WTC11 (cell line): ENCODE data around the gene TSPYL2. TPM values are rescaled to one million over a fixed set of nuclear protein-coding genes. Genes with fewer than 3 reads are reported as not detected.

Source experiments
- ATAC-seq: fragments of 200-7000 bp; cut with Tn5 transposase; 2 replicates; pipeline ENCODE4 v1.10.0; 2021; ENCODE audit warnings: mild to moderate bottlenecking, moderate library complexity
- CTCF ChIA-PET: fragments of 300-600 bp; sonication (Branson Sonifier 250); formaldehyde crosslinking; loops from one replicate; lab custom pipeline; 2021; ENCODE audit warnings: antibody characterized with exemption; lab: Charles Lee
- POLR2A ChIA-PET: fragments of 350-600 bp; sonication (Branson Sonifier 250); formaldehyde crosslinking; loops from one replicate; lab custom pipeline; 2021; ENCODE audit warnings: antibody characterized with exemption; lab: Charles Lee
- DNase-seq: peaks from one replicate; pipeline ENCODE4 v3.0.0; 2021; ENCODE audit warnings: low spot score
- H3K27ac Mint-ChIP-seq: 2 replicates; pipeline ENCODE4 v1.8.0; 2021; ENCODE audit warnings: mixed read lengths
- H3K27me3 Mint-ChIP-seq: 2 replicates; pipeline ENCODE4 v1.8.0; 2021; ENCODE audit warnings: low read depth, mild to moderate bottlenecking, moderate library complexity, mixed read lengths
- H3K36me3 Mint-ChIP-seq: 2 replicates; pipeline ENCODE4 v1.8.0; 2021; ENCODE audit warnings: mixed read lengths
- H3K4me1 Mint-ChIP-seq: 2 replicates; pipeline ENCODE4 v1.8.0; 2022; ENCODE audit warnings: mixed read lengths
- H3K4me3 Mint-ChIP-seq: 2 replicates; pipeline ENCODE4 v1.8.0; 2021; ENCODE audit warnings: mild to moderate bottlenecking, moderate library complexity, mixed read lengths
- H3K9me3 Mint-ChIP-seq: 2 replicates; pipeline ENCODE4 v1.8.0; 2021; ENCODE audit warnings: mixed read lengths
- ATF6 ChIP-seq: sonication (generic); formaldehyde crosslinking; IDR thresholded peaks from 2 replicates; pipeline ENCODE4 v1.8.1; 2023; ENCODE audit warnings: mild to moderate bottlenecking, missing genetic modification reagents
- CBFB ChIP-seq: sonication (generic); formaldehyde crosslinking; IDR thresholded peaks from 2 replicates; pipeline ENCODE4 v1.8.1; 2022; ENCODE audit warnings: mild to moderate bottlenecking, low read depth, missing genetic modification reagents
- ELF4 ChIP-seq: sonication (generic); formaldehyde crosslinking; IDR thresholded peaks from 2 replicates; pipeline ENCODE4 v1.8.1; 2022; ENCODE audit warnings: low read depth, mild to moderate bottlenecking, moderate library complexity, missing genetic modification reagents
- ESRRA ChIP-seq: sonication (generic); formaldehyde crosslinking; IDR thresholded peaks from 2 replicates; pipeline ENCODE4 v1.8.1; 2022; ENCODE audit warnings: mild to moderate bottlenecking, missing genetic modification reagents, borderline replicate concordance
- FOXJ3 ChIP-seq: sonication (generic); formaldehyde crosslinking; IDR thresholded peaks from 2 replicates; pipeline ENCODE4 v1.9.0; 2021; ENCODE audit warnings: missing genetic modification reagents, mild to moderate bottlenecking, borderline replicate concordance
- GRHL2 ChIP-seq: fragments of 250-450 bp; sonication (Bioruptor Pico); IDR thresholded peaks from 2 replicates; pipeline ENCODE4 v1.8.0; 2022; ENCODE audit warnings: mild to moderate bottlenecking, moderate library complexity; ENCODE audit not compliant: insufficient replicate concordance, severe bottlenecking
- IRF2 ChIP-seq: sonication (generic); formaldehyde crosslinking; IDR thresholded peaks from 2 replicates; pipeline ENCODE4 v1.8.0; 2022; ENCODE audit warnings: low read depth, missing genetic modification reagents, borderline replicate concordance
- JUN ChIP-seq: sonication (generic); formaldehyde crosslinking; IDR thresholded peaks from 2 replicates; pipeline ENCODE4 v1.8.0; 2023; ENCODE audit warnings: mild to moderate bottlenecking, missing genetic modification reagents
- PREB ChIP-seq: sonication (generic); formaldehyde crosslinking; IDR thresholded peaks from 2 replicates; pipeline ENCODE4 v1.8.1; 2022; ENCODE audit warnings: mild to moderate bottlenecking, missing genetic modification reagents, moderate library complexity, borderline replicate concordance
- ZNF219 ChIP-seq: sonication (generic); formaldehyde crosslinking; IDR thresholded peaks from 2 replicates; pipeline ENCODE4 v1.8.0; 2023; ENCODE audit warnings: missing genetic modification reagents, mild to moderate bottlenecking, borderline replicate concordance
- ZNF232 ChIP-seq: sonication (generic); formaldehyde crosslinking; IDR thresholded peaks from 2 replicates; pipeline ENCODE4 v1.8.0; 2022; ENCODE audit warnings: mild to moderate bottlenecking, missing genetic modification reagents
- ZNF317 ChIP-seq: sonication (generic); formaldehyde crosslinking; IDR thresholded peaks from 2 replicates; pipeline ENCODE4 v1.8.1; 2023; ENCODE audit warnings: low read depth, mild to moderate bottlenecking, moderate library complexity, missing genetic modification reagents, borderline replicate concordance
- total RNA-seq: library from RNA; stranded (reverse); gene quantifications from 3 replicates; pipeline ENCODE4 v1.2.3, GENCODE V29; 2021
- TF ChIP-seq, protein P1 (sequence below): sonication (generic); formaldehyde crosslinking; IDR thresholded peaks from 2 replicates; pipeline ENCODE4 v1.8.0; 2022; ENCODE audit warnings: missing genetic modification reagents
- TF ChIP-seq, protein P2 (sequence below): fragments of 250-450 bp; sonication (Bioruptor Pico); conservative IDR thresholded peaks from 2 replicates; pipeline ENCODE4 v1.9.0; 2021; ENCODE audit warnings: mild to moderate bottlenecking
- TF ChIP-seq, protein P3 (sequence below): sonication (generic); formaldehyde crosslinking; IDR thresholded peaks from 2 replicates; pipeline ENCODE4 v1.8.0; 2022; ENCODE audit warnings: mild to moderate bottlenecking, missing genetic modification reagents
- TF ChIP-seq, protein P4 (sequence below): fragments of 200-600 bp; IDR thresholded peaks from 2 replicates; pipeline ENCODE4 v1.8.0; 2022; ENCODE audit warnings: antibody characterized with exemption
- TF ChIP-seq, protein P5 (sequence below): sonication (generic); formaldehyde crosslinking; IDR thresholded peaks from 2 replicates; pipeline ENCODE4 v1.8.0; 2023; ENCODE audit warnings: missing genetic modification reagents, mild to moderate bottlenecking, borderline replicate concordance

TSPYL2 gene
- total RNA-seq, 1 experiment from 2014 or later, result 14.6 TPM

DNA sequence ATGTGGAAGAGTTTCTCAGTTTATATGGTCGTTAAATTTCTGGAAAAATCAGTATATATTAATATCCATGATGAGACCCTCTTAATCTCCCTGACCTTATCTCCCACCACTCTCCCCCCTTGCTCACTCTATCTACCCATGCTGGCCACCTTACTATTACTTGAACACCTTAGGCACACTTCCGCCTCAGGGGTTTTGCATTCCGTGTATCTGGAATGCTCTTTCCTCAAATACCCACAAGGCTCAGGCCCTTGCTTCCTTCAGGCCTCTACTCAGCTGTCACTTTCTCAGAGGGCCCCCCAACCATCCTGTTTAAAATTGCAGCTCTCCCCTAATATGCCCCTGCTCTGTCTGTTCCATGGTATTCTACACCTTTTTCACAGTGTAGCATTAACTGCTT is 13.6 kb downstream of the TSPYL2 start (continued):
- TF ChIP-seq, protein P1, sequence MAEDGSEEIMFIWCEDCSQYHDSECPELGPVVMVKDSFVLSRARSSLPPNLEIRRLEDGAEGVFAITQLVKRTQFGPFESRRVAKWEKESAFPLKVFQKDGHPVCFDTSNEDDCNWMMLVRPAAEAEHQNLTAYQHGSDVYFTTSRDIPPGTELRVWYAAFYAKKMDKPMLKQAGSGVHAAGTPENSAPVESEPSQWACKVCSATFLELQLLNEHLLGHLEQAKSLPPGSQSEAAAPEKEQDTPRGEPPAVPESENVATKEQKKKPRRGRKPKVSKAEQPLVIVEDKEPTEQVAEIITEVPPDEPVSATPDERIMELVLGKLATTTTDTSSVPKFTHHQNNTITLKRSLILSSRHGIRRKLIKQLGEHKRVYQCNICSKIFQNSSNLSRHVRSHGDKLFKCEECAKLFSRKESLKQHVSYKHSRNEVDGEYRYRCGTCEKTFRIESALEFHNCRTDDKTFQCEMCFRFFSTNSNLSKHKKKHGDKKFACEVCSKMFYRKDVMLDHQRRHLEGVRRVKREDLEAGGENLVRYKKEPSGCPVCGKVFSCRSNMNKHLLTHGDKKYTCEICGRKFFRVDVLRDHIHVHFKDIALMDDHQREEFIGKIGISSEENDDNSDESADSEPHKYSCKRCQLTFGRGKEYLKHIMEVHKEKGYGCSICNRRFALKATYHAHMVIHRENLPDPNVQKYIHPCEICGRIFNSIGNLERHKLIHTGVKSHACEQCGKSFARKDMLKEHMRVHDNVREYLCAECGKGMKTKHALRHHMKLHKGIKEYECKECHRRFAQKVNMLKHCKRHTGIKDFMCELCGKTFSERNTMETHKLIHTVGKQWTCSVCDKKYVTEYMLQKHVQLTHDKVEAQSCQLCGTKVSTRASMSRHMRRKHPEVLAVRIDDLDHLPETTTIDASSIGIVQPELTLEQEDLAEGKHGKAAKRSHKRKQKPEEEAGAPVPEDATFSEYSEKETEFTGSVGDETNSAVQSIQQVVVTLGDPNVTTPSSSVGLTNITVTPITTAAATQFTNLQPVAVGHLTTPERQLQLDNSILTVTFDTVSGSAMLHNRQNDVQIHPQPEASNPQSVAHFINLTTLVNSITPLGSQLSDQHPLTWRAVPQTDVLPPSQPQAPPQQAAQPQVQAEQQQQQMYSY (CRISPR knock-in tag), result no peak
- TF ChIP-seq, protein P2, sequence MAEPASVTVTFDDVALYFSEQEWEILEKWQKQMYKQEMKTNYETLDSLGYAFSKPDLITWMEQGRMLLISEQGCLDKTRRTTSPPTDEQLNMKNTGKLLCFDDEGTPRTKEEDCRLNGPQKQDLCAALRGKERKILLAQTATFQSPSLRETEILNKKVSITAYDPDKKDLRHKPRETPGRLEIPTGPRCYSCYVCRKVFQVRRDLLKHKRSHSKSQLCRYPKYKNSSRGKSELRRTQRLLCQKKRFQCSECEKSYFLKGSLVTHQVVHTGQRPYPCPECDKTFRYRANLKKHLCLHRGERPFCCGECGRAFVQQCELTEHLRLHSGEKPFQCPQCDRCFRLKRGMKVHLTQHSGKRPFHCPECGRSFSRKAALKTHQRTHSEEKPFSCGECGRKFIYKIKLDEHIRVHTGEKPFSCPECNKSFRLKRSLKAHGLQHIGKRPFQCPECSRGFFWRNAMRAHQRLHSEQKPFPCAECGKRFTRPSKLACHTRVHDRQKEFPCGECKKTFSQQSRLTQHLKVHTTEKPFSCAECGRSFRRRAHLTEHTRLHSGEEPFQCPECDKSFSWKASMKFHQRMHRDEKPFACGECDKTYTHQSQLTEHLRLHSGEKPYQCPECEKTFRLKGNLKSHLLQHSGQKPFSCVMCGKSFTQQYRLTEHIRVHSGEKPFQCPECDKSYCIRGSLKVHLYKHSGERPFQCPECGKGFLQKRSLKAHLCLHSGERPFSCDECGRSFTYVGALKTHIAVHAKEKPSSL (CRISPR knock-in tag), result no peak
- TF ChIP-seq ELF4 (CRISPR knock-in tag) (no peak), CBFB (CRISPR knock-in tag) (no peak), IRF2 (CRISPR knock-in tag) (no peak), FOXJ3 (no peak), PREB (CRISPR knock-in tag) (no peak), JUN (CRISPR knock-in tag) (no peak), ATF6 (CRISPR knock-in tag) (no peak), ZNF219 (CRISPR knock-in tag) (no peak)
- TF ChIP-seq, all 79 proteins: peak for 0

GRCh38 chrX:53114864-53115549 is 32.8 kb downstream of the TSPYL2 start:
- Mint-ChIP-seq H3K4me3 (no peak overlapping the region), H3K36me3 (peaks cover 3% of the 10 kb centered on the region), H3K9me3 (no peaks in the 10 kb centered on the region), H3K27ac (no peak overlapping the region), H3K4me1 (peaks cover 5% of the 10 kb centered on the region), H3K27me3 (no peaks in the 10 kb centered on the region)
- no peak for DNase-seq
- POLR2A ChIA-PET, result no interaction called here
- no peak for ATAC-seq
- CTCF ChIA-PET, result interaction anchor here (0.6 kb wide), 1 partner anchor 331 kb away, joined by 3 read pairs; no protein-coding TSS in a partner anchor
- TF ChIP-seq GRHL2 (CRISPR knock-in tag) (no peak), ZNF232 (CRISPR knock-in tag) (no peak), ZNF219 (CRISPR knock-in tag) (no peak), ZNF317 (no peak), ESRRA (CRISPR knock-in tag) (no peak)
- TF ChIP-seq, protein P3, sequence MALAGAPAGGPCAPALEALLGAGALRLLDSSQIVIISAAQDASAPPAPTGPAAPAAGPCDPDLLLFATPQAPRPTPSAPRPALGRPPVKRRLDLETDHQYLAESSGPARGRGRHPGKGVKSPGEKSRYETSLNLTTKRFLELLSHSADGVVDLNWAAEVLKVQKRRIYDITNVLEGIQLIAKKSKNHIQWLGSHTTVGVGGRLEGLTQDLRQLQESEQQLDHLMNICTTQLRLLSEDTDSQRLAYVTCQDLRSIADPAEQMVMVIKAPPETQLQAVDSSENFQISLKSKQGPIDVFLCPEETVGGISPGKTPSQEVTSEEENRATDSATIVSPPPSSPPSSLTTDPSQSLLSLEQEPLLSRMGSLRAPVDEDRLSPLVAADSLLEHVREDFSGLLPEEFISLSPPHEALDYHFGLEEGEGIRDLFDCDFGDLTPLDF, result no peak
- TF ChIP-seq, protein P4, sequence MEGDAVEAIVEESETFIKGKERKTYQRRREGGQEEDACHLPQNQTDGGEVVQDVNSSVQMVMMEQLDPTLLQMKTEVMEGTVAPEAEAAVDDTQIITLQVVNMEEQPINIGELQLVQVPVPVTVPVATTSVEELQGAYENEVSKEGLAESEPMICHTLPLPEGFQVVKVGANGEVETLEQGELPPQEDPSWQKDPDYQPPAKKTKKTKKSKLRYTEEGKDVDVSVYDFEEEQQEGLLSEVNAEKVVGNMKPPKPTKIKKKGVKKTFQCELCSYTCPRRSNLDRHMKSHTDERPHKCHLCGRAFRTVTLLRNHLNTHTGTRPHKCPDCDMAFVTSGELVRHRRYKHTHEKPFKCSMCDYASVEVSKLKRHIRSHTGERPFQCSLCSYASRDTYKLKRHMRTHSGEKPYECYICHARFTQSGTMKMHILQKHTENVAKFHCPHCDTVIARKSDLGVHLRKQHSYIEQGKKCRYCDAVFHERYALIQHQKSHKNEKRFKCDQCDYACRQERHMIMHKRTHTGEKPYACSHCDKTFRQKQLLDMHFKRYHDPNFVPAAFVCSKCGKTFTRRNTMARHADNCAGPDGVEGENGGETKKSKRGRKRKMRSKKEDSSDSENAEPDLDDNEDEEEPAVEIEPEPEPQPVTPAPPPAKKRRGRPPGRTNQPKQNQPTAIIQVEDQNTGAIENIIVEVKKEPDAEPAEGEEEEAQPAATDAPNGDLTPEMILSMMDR, result no peak
- TF ChIP-seq, protein P5, sequence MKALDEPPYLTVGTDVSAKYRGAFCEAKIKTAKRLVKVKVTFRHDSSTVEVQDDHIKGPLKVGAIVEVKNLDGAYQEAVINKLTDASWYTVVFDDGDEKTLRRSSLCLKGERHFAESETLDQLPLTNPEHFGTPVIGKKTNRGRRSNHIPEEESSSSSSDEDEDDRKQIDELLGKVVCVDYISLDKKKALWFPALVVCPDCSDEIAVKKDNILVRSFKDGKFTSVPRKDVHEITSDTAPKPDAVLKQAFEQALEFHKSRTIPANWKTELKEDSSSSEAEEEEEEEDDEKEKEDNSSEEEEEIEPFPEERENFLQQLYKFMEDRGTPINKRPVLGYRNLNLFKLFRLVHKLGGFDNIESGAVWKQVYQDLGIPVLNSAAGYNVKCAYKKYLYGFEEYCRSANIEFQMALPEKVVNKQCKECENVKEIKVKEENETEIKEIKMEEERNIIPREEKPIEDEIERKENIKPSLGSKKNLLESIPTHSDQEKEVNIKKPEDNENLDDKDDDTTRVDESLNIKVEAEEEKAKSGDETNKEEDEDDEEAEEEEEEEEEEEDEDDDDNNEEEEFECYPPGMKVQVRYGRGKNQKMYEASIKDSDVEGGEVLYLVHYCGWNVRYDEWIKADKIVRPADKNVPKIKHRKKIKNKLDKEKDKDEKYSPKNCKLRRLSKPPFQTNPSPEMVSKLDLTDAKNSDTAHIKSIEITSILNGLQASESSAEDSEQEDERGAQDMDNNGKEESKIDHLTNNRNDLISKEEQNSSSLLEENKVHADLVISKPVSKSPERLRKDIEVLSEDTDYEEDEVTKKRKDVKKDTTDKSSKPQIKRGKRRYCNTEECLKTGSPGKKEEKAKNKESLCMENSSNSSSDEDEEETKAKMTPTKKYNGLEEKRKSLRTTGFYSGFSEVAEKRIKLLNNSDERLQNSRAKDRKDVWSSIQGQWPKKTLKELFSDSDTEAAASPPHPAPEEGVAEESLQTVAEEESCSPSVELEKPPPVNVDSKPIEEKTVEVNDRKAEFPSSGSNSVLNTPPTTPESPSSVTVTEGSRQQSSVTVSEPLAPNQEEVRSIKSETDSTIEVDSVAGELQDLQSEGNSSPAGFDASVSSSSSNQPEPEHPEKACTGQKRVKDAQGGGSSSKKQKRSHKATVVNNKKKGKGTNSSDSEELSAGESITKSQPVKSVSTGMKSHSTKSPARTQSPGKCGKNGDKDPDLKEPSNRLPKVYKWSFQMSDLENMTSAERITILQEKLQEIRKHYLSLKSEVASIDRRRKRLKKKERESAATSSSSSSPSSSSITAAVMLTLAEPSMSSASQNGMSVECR (CRISPR knock-in tag), result no peak
